ENCODE measurements around the gene USP36. TPM values are rescaled to one million over a fixed set of nuclear protein-coding genes. Genes with fewer than 3 reads are reported as not detected.

Gene USP36
- total and polyA plus RNA-seq, 9 of the 15 experiments (the other 6 are each of a cell fraction or from before 2014, with no cell fraction given) = 6.4 to 72.8 (median 22.5) TPM

DNA sequence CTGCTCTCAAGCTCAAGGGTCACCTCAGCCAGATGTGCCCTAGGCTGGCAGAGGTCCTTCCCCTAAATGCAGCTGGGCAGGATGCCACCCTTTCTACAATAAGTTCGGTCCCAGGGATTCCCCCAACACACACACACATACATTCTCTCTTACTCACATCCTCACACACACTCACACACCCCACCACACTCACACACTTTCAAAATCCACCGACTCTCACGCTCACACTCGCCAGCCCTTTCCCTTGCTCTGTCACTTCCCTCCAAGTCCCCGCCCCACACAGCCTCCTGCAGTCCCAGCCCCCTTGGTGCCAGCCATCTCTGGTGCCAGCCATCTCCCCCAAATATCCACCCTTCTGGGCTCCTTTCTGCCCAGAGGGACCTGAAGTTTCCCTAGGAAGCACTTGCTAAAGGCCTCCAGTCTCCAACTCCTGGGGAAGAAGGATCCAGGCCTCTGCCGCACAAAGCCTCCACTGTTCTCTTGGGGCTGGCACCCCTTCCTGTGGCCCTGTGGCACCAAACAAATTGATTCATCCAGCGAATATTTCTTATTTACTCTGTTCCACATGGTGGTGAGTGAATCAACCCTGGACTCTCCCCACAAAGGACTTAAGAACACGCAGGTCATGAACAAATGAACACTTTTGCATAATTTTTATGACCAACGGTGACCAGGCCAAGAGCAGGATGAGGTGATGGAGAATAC, 3.8 kb upstream of the USP36 start:
- no peaks in the 10 kb centered on the region for H3K9me1 ChIP-seq (ENCODE audit: control insufficient read depth, insufficient read depth, low read length)
- peaks cover 9 to 22% of the 10 kb centered on the region in 2 experiments; a peak in 4 of 5 replicates for H3K4me1 ChIP-seq (replicated peaks in 1 of 2; ENCODE audit: control insufficient read depth in 2 of 2, insufficient read depth in 2 of 2, low read length in 2 of 2)
- in situ Hi-C loops (cut with MboI) = no loop called here
- DNase-seq (ENCODE audit: extremely low read depth in 1 of 4, low spot score in 3 of 4) (no peak), ATAC-seq (no peak), FAIRE-seq (no peak)
- ChIA-PET POLR2A (interaction anchor here (2.0 kb wide), 1 partner anchor 8 kb away, joined by 9 read pairs; no protein-coding TSS in a partner anchor), CTCF (ENCODE audit: low intra/inter-chr PET ratio) (no interaction called here)
- H3K27me3 ChIP-seq (ENCODE audit: control insufficient read depth in 2 of 2, insufficient read depth in 2 of 2, low read length in 2 of 2) = no peaks in the 10 kb centered on the region
- H2AFZ ChIP-seq (ENCODE audit: low read depth, low read length) = no peak overlapping the region
- H3K4me3 ChIP-seq = no peak overlapping the region
- BruUV-seq (replicated peaks) = no TSS peak
- intact Hi-C loops (cut with micrococcal nuclease) = no loop called here
- WGBS (ENCODE audit: insufficient coverage, low coverage, missing lambda C conversion rate) = 41% methylated on average over 9 of the region's 9 CpGs
- H3K36me3 ChIP-seq (ENCODE audit: control insufficient read depth, insufficient read depth, low read length) = no peaks in the 10 kb centered on the region
- H3K4me2 ChIP-seq (ENCODE audit: insufficient read depth, low read length) = no peak overlapping the region
- H3K79me2 ChIP-seq (ENCODE audit: control insufficient read depth, insufficient read depth, low read length) = peaks cover 11% of the 10 kb centered on the region
- peak overlapping the region in 1 of 2 experiments; percentile 28; a peak in 1 of 4 replicates for H3K9ac ChIP-seq (ENCODE audit: insufficient read depth in 1 of 2, low read depth in 2 of 2, low read length in 2 of 2)
- H3K27ac ChIP-seq (ENCODE audit: extremely low read depth, low read depth, low read length) = no peak overlapping the region
- H3K9me3 ChIP-seq (replicated peaks; ENCODE audit: control insufficient read depth, insufficient read depth, low read depth, low read length) = no peaks in the 10 kb centered on the region
- H4K20me1 ChIP-seq (replicated peaks; ENCODE audit: control insufficient read depth, insufficient read depth, low read length) = peaks cover 3% of the 10 kb centered on the region; the same call in 1 of the 2 replicates
- no peak for TF ChIP-seq SPI1 (IDR thresholded peaks at IDR 0.05; ENCODE audit: borderline replicate concordance, low read depth, low read length)
- TF ChIP-seq PTRF (tag; IDR thresholded peaks at IDR 0.05) = no peak
- TF ChIP-seq, protein P1, sequence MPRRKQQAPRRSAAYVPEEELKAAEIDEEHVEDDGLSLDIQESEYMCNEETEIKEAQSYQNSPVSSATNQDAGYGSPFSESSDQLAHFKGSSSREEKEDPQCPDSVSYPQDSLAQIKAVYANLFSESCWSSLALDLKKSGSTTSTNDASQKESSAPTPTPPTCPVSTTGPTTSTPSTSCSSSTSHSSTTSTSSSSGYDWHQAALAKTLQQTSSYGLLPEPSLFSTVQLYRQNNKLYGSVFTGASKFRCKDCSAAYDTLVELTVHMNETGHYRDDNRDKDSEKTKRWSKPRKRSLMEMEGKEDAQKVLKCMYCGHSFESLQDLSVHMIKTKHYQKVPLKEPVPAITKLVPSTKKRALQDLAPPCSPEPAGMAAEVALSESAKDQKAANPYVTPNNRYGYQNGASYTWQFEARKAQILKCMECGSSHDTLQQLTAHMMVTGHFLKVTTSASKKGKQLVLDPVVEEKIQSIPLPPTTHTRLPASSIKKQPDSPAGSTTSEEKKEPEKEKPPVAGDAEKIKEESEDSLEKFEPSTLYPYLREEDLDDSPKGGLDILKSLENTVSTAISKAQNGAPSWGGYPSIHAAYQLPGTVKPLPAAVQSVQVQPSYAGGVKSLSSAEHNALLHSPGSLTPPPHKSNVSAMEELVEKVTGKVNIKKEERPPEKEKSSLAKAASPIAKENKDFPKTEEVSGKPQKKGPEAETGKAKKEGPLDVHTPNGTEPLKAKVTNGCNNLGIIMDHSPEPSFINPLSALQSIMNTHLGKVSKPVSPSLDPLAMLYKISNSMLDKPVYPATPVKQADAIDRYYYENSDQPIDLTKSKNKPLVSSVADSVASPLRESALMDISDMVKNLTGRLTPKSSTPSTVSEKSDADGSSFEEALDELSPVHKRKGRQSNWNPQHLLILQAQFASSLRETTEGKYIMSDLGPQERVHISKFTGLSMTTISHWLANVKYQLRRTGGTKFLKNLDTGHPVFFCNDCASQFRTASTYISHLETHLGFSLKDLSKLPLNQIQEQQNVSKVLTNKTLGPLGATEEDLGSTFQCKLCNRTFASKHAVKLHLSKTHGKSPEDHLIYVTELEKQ (CRISPR knock-in tag; IDR thresholded peaks at IDR 0.05) = no peak
- no peak for TF ChIP-seq TAF1 (IDR thresholded peaks at IDR 0.05; ENCODE audit: control insufficient read depth, extremely low read depth, insufficient read depth, low read length, severe bottlenecking)
- no peak for TF ChIP-seq SIRT6 (IDR thresholded peaks at IDR 0.05; ENCODE audit: low read depth, low read length)
- TF ChIP-seq, protein P2, sequence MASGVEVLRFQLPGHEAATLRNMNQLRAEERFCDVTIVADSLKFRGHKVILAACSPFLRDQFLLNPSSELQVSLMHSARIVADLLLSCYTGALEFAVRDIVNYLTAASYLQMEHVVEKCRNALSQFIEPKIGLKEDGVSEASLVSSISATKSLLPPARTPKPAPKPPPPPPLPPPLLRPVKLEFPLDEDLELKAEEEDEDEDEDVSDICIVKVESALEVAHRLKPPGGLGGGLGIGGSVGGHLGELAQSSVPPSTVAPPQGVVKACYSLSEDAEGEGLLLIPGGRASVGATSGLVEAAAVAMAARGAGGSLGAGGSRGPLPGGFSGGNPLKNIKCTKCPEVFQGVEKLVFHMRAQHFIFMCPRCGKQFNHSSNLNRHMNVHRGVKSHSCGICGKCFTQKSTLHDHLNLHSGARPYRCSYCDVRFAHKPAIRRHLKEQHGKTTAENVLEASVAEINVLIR (CRISPR knock-in tag; IDR thresholded peaks at IDR 0.05) = no peak
- TF ChIP-seq CREM (IDR thresholded peaks at IDR 0.05; ENCODE audit: low read depth) = no peak
- TF ChIP-seq DNMT1 (IDR thresholded peaks at IDR 0.05) = no peak
- TF ChIP-seq NFATC3 (IDR thresholded peaks at IDR 0.05) = no peak
- TF ChIP-seq, protein P3, sequence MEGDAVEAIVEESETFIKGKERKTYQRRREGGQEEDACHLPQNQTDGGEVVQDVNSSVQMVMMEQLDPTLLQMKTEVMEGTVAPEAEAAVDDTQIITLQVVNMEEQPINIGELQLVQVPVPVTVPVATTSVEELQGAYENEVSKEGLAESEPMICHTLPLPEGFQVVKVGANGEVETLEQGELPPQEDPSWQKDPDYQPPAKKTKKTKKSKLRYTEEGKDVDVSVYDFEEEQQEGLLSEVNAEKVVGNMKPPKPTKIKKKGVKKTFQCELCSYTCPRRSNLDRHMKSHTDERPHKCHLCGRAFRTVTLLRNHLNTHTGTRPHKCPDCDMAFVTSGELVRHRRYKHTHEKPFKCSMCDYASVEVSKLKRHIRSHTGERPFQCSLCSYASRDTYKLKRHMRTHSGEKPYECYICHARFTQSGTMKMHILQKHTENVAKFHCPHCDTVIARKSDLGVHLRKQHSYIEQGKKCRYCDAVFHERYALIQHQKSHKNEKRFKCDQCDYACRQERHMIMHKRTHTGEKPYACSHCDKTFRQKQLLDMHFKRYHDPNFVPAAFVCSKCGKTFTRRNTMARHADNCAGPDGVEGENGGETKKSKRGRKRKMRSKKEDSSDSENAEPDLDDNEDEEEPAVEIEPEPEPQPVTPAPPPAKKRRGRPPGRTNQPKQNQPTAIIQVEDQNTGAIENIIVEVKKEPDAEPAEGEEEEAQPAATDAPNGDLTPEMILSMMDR (IDR thresholded peaks at IDR 0.05 in 2 of 3, conservative IDR thresholded peaks at IDR 0.05 in 1 of 3; ENCODE audit: insufficient read depth in 2 of 3, low read depth in 1 of 3, low read length in 3 of 3) = no peak
- no peak for TF ChIP-seq NFE2 (IDR thresholded peaks at IDR 0.05; ENCODE audit: low read depth)
- TF ChIP-seq ZNF197 (CRISPR knock-in tag; IDR thresholded peaks at IDR 0.05; ENCODE audit: low read depth) = no peak
- no peak for TF ChIP-seq PHB2 (IDR thresholded peaks at IDR 0.05; ENCODE audit: low read depth)

All from K562 (cell line).